Tibial nerve (tissue), 4 donors: Measurements from ENCODE around the gene MEF2C.

Experiments
- EP300 ChIP-seq, 2 donors: sonication (generic); formaldehyde crosslinking; IDR thresholded peaks; one replicate each; pipeline ENCODE4 v1.6.1; 2017; ENCODE audit warnings: antibody characterized with exemption in 2 of 2, mild to moderate bottlenecking in 1 of 2
- TF ChIP-seq, protein P1 (sequence below), 5 experiments: fragments of 200-600 bp in 3 of 5; fragments of 450-650 bp in 2 of 5; sonication (generic) in 3 of 5; IDR thresholded peaks; one replicate each; pipeline ENCODE4 v1.5.1; 2016 to 2019; ENCODE audit warnings: antibody characterized with exemption in 5 of 5, mild to moderate bottlenecking in 3 of 5, moderate library complexity in 2 of 5

DNA sequence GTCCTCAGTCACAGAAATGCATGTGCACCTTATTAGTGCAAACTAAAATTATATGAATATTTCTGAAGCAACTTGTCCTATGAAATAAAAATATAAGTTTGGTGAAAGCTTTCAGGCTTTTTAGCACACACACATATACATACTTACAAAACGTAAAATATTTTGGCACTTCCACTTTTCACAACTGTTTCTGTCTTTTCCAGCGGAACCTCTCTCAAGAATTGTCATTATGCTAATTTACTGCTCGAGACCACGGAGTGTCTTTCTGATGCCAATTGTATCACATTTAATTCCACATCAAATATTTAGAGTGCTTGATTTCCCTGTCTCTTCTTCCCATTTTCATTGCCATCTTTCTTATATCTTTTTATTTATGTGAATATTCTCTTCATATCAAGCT, 100.4 kb downstream of the MEF2C start:
- TF ChIP-seq, protein P1, sequence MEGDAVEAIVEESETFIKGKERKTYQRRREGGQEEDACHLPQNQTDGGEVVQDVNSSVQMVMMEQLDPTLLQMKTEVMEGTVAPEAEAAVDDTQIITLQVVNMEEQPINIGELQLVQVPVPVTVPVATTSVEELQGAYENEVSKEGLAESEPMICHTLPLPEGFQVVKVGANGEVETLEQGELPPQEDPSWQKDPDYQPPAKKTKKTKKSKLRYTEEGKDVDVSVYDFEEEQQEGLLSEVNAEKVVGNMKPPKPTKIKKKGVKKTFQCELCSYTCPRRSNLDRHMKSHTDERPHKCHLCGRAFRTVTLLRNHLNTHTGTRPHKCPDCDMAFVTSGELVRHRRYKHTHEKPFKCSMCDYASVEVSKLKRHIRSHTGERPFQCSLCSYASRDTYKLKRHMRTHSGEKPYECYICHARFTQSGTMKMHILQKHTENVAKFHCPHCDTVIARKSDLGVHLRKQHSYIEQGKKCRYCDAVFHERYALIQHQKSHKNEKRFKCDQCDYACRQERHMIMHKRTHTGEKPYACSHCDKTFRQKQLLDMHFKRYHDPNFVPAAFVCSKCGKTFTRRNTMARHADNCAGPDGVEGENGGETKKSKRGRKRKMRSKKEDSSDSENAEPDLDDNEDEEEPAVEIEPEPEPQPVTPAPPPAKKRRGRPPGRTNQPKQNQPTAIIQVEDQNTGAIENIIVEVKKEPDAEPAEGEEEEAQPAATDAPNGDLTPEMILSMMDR (IDR thresholded peaks at IDR 0.05), result no peak
- TF ChIP-seq EP300 (IDR thresholded peaks at IDR 0.05), result no peak
